HEK293 (cell line): ENCODE results near the gene SAMD14.

ENCODE experiments used
- EGR2 ChIP-seq: fragments of 450-650 bp; formaldehyde crosslinking; IDR thresholded peaks from 2 replicates; pipeline ENCODE4 v1.5.1; 2016; ENCODE audit warnings: low read depth, missing biosample characterization, missing genetic modification characterization
- HOXA7 ChIP-seq: sonication (generic); formaldehyde crosslinking; IDR thresholded peaks from 2 replicates; pipeline ENCODE4 v1.8.1; 2022; ENCODE audit warnings: missing genetic modification reagents, borderline replicate concordance
- KLF7 ChIP-seq: fragments of 450-650 bp; formaldehyde crosslinking; IDR thresholded peaks from 2 replicates; pipeline ENCODE4 v1.5.1; 2016; ENCODE audit warnings: missing biosample characterization, missing genetic modification characterization, borderline replicate concordance
- PRDM10 ChIP-seq: fragments of 450-650 bp; formaldehyde crosslinking; IDR thresholded peaks from 2 replicates; pipeline ENCODE4 v1.5.1; 2016; ENCODE audit warnings: missing biosample characterization, missing genetic modification characterization
- SP2 ChIP-seq: fragments of 450-650 bp; formaldehyde crosslinking; IDR thresholded peaks from 2 replicates; pipeline ENCODE4 v1.5.1; 2016; ENCODE audit warnings: missing biosample characterization, missing genetic modification characterization
- ZNF16 ChIP-seq: fragments of 450-650 bp; formaldehyde crosslinking; IDR thresholded peaks from 2 replicates; pipeline ENCODE4 v1.5.1; 2016; ENCODE audit warnings: low read depth, missing biosample characterization, missing genetic modification characterization
- ZNF169 ChIP-seq: fragments of 450-650 bp; formaldehyde crosslinking; IDR thresholded peaks from 2 replicates; pipeline ENCODE4 v1.5.1; 2016; ENCODE audit warnings: missing biosample characterization, missing genetic modification characterization
- ZNF214 ChIP-seq: fragments of 450-650 bp; formaldehyde crosslinking; IDR thresholded peaks from 2 replicates; pipeline ENCODE4 v1.5.1; 2017; ENCODE audit warnings: missing biosample characterization, mild to moderate bottlenecking, missing genetic modification characterization, borderline replicate concordance
- ZNF24 ChIP-seq: fragments of 450-650 bp; formaldehyde crosslinking; IDR thresholded peaks from 2 replicates; pipeline ENCODE4 v1.5.1; 2016; ENCODE audit warnings: missing biosample characterization, missing genetic modification characterization
- ZNF433 ChIP-seq: fragments of 450-650 bp; formaldehyde crosslinking; IDR thresholded peaks from 2 replicates; pipeline ENCODE4 v1.5.1; 2016; ENCODE audit warnings: missing biosample characterization, missing genetic modification characterization, low read depth
- ZNF514 ChIP-seq: fragments of 450-650 bp; formaldehyde crosslinking; IDR thresholded peaks from 2 replicates; pipeline ENCODE4 v1.5.1; 2016; ENCODE audit warnings: missing biosample characterization, missing genetic modification characterization
- ZNF544 ChIP-seq: fragments of 450-650 bp; formaldehyde crosslinking; IDR thresholded peaks from 2 replicates; pipeline ENCODE4 v1.5.0; 2017; ENCODE audit warnings: missing biosample characterization, missing genetic modification characterization
- ZNF596 ChIP-seq: fragments of 450-650 bp; IDR thresholded peaks from 2 replicates; pipeline ENCODE4 v1.5.0; 2018; ENCODE audit warnings: missing biosample characterization, mild to moderate bottlenecking, missing genetic modification characterization, moderate library complexity
- ZNF768 ChIP-seq: fragments of 450-650 bp; formaldehyde crosslinking; IDR thresholded peaks from 2 replicates; pipeline ENCODE4 v1.5.1; 2018; ENCODE audit warnings: missing biosample characterization, mild to moderate bottlenecking, missing genetic modification characterization
- ZNF785 ChIP-seq: fragments of 450-650 bp; formaldehyde crosslinking; IDR thresholded peaks from 2 replicates; pipeline ENCODE4 v1.5.1; 2016; ENCODE audit warnings: missing biosample characterization, missing genetic modification characterization
- TF ChIP-seq, protein P1 (sequence below): fragments of 450-650 bp; formaldehyde crosslinking; IDR thresholded peaks from 2 replicates; pipeline ENCODE4 v1.5.1; 2016; ENCODE audit warnings: missing biosample characterization, missing genetic modification characterization, borderline replicate concordance
- TF ChIP-seq, protein P2 (sequence below): fragments of 450-650 bp; formaldehyde crosslinking; IDR thresholded peaks from 2 replicates; pipeline ENCODE4 v1.5.1; 2017; ENCODE audit warnings: missing biosample characterization, missing genetic modification characterization
- TF ChIP-seq, protein P3 (sequence below): fragments of 450-650 bp; formaldehyde crosslinking; IDR thresholded peaks from 2 replicates; pipeline ENCODE4 v1.5.1; 2016; ENCODE audit warnings: missing biosample characterization, missing genetic modification characterization
- TF ChIP-seq, protein P4 (sequence below): fragments of 450-650 bp; formaldehyde crosslinking; IDR thresholded peaks from 2 replicates; pipeline ENCODE4 v1.5.1; 2017; ENCODE audit warnings: missing biosample characterization, missing genetic modification characterization
- TF ChIP-seq, protein P5 (sequence below): fragments of 450-650 bp; formaldehyde crosslinking; IDR thresholded peaks from 2 replicates; pipeline ENCODE4 v1.5.1; 2016; ENCODE audit warnings: missing biosample characterization, missing genetic modification characterization

The SAMD14 gene

GRCh38 chr17:50129728-50130558 lies at the start of gene SAMD14 (continued):
- TF ChIP-seq ZNF214 (tag by site-specific recombination), result no peak
- TF ChIP-seq ZNF514, result no peak
- TF ChIP-seq, protein P1, sequence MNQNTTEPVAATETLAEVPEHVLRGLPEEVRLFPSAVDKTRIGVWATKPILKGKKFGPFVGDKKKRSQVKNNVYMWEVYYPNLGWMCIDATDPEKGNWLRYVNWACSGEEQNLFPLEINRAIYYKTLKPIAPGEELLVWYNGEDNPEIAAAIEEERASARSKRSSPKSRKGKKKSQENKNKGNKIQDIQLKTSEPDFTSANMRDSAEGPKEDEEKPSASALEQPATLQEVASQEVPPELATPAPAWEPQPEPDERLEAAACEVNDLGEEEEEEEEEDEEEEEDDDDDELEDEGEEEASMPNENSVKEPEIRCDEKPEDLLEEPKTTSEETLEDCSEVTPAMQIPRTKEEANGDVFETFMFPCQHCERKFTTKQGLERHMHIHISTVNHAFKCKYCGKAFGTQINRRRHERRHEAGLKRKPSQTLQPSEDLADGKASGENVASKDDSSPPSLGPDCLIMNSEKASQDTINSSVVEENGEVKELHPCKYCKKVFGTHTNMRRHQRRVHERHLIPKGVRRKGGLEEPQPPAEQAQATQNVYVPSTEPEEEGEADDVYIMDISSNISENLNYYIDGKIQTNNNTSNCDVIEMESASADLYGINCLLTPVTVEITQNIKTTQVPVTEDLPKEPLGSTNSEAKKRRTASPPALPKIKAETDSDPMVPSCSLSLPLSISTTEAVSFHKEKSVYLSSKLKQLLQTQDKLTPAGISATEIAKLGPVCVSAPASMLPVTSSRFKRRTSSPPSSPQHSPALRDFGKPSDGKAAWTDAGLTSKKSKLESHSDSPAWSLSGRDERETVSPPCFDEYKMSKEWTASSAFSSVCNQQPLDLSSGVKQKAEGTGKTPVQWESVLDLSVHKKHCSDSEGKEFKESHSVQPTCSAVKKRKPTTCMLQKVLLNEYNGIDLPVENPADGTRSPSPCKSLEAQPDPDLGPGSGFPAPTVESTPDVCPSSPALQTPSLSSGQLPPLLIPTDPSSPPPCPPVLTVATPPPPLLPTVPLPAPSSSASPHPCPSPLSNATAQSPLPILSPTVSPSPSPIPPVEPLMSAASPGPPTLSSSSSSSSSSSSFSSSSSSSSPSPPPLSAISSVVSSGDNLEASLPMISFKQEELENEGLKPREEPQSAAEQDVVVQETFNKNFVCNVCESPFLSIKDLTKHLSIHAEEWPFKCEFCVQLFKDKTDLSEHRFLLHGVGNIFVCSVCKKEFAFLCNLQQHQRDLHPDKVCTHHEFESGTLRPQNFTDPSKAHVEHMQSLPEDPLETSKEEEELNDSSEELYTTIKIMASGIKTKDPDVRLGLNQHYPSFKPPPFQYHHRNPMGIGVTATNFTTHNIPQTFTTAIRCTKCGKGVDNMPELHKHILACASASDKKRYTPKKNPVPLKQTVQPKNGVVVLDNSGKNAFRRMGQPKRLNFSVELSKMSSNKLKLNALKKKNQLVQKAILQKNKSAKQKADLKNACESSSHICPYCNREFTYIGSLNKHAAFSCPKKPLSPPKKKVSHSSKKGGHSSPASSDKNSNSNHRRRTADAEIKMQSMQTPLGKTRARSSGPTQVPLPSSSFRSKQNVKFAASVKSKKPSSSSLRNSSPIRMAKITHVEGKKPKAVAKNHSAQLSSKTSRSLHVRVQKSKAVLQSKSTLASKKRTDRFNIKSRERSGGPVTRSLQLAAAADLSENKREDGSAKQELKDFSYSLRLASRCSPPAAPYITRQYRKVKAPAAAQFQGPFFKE (tag by site-specific recombination), result no peak
- TF ChIP-seq ZNF169 (tag by site-specific recombination), result no peak
- TF ChIP-seq ZNF24 (tag by site-specific recombination), result no peak
- 0 out of 2 replicates have a peak, but pooled peaks have one; percentile 30 for TF ChIP-seq KLF7
- TF ChIP-seq ZNF785, result peak; percentile 83; the same call in 1 of the 2 replicates
- TF ChIP-seq, protein P2, sequence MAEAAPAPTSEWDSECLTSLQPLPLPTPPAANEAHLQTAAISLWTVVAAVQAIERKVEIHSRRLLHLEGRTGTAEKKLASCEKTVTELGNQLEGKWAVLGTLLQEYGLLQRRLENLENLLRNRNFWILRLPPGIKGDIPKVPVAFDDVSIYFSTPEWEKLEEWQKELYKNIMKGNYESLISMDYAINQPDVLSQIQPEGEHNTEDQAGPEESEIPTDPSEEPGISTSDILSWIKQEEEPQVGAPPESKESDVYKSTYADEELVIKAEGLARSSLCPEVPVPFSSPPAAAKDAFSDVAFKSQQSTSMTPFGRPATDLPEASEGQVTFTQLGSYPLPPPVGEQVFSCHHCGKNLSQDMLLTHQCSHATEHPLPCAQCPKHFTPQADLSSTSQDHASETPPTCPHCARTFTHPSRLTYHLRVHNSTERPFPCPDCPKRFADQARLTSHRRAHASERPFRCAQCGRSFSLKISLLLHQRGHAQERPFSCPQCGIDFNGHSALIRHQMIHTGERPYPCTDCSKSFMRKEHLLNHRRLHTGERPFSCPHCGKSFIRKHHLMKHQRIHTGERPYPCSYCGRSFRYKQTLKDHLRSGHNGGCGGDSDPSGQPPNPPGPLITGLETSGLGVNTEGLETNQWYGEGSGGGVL (tag by site-specific recombination), result peak; percentile 95
- no peak for TF ChIP-seq ZNF433
- 0 out of 2 replicates have a peak, but pooled peaks have one; percentile 4 for TF ChIP-seq SP2 (tag by site-specific recombination)
- TF ChIP-seq EGR2, result peak; percentile 70; the same call in 1 of the 2 replicates
- peak; percentile 39; the same call in 1 of the 2 replicates for TF ChIP-seq PRDM10 (tag by site-specific recombination)
- no peak for TF ChIP-seq HOXA7 (CRISPR knock-in tag)
- TF ChIP-seq ZNF544 (tag by site-specific recombination), result no peak
- TF ChIP-seq ZNF16, result no peak
- TF ChIP-seq, protein P3, sequence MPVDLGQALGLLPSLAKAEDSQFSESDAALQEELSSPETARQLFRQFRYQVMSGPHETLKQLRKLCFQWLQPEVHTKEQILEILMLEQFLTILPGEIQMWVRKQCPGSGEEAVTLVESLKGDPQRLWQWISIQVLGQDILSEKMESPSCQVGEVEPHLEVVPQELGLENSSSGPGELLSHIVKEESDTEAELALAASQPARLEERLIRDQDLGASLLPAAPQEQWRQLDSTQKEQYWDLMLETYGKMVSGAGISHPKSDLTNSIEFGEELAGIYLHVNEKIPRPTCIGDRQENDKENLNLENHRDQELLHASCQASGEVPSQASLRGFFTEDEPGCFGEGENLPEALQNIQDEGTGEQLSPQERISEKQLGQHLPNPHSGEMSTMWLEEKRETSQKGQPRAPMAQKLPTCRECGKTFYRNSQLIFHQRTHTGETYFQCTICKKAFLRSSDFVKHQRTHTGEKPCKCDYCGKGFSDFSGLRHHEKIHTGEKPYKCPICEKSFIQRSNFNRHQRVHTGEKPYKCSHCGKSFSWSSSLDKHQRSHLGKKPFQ (tag by site-specific recombination), result no peak
- TF ChIP-seq ZNF768 (tag by site-specific recombination), result no peak
- TF ChIP-seq, protein P4, sequence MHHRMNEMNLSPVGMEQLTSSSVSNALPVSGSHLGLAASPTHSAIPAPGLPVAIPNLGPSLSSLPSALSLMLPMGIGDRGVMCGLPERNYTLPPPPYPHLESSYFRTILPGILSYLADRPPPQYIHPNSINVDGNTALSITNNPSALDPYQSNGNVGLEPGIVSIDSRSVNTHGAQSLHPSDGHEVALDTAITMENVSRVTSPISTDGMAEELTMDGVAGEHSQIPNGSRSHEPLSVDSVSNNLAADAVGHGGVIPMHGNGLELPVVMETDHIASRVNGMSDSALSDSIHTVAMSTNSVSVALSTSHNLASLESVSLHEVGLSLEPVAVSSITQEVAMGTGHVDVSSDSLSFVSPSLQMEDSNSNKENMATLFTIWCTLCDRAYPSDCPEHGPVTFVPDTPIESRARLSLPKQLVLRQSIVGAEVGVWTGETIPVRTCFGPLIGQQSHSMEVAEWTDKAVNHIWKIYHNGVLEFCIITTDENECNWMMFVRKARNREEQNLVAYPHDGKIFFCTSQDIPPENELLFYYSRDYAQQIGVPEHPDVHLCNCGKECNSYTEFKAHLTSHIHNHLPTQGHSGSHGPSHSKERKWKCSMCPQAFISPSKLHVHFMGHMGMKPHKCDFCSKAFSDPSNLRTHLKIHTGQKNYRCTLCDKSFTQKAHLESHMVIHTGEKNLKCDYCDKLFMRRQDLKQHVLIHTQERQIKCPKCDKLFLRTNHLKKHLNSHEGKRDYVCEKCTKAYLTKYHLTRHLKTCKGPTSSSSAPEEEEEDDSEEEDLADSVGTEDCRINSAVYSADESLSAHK (tag by site-specific recombination), result 0 out of 2 replicates have a peak, but pooled peaks have one; percentile 33
- TF ChIP-seq, protein P5, sequence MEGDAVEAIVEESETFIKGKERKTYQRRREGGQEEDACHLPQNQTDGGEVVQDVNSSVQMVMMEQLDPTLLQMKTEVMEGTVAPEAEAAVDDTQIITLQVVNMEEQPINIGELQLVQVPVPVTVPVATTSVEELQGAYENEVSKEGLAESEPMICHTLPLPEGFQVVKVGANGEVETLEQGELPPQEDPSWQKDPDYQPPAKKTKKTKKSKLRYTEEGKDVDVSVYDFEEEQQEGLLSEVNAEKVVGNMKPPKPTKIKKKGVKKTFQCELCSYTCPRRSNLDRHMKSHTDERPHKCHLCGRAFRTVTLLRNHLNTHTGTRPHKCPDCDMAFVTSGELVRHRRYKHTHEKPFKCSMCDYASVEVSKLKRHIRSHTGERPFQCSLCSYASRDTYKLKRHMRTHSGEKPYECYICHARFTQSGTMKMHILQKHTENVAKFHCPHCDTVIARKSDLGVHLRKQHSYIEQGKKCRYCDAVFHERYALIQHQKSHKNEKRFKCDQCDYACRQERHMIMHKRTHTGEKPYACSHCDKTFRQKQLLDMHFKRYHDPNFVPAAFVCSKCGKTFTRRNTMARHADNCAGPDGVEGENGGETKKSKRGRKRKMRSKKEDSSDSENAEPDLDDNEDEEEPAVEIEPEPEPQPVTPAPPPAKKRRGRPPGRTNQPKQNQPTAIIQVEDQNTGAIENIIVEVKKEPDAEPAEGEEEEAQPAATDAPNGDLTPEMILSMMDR (tag by site-specific recombination), result no peak
- peak; percentile 92 for TF ChIP-seq ZNF596
